GM18526 (cell line): ENCODE data around the gene KCNQ2.

Source experiments
- POLR2A ChIP-seq: IDR thresholded peaks from 3 replicates; pipeline ENCODE4 v1.6.1; 2011; ENCODE audit not compliant: insufficient read length; ENCODE audit errors: extremely low read depth

Gene KCNQ2

GRCh38 chr20:63486300-63486855, 13.9 kb upstream of the KCNQ2 start:
- TF ChIP-seq POLR2A: no peak

- TF ChIP-seq POLR2A: no peak
These were observed 12.4 kb upstream of the KCNQ2 start for GRCh38 chr20:63484651-63485403.

DNA sequence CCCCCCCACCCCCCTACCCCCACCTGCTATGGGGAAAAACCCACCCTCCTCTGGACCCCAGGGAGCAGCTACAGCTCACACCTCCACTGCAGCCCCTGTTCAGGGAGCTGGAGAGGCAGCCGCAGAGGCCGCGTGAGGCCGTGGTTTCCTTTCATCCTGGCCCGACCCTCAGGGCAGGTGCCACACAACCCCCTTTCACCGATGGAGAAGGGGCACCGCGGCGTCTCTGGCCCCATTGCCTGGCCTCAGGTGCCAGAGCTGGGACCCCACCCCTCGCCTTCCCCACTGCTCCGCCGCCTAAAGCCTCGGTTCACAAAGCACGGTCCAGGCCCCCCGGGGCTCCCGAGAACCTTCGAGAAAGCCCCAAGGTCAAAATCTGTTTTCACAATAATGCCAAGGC, 11.8 kb upstream of the KCNQ2 start:
- TF ChIP-seq POLR2A: no peak

DNA sequence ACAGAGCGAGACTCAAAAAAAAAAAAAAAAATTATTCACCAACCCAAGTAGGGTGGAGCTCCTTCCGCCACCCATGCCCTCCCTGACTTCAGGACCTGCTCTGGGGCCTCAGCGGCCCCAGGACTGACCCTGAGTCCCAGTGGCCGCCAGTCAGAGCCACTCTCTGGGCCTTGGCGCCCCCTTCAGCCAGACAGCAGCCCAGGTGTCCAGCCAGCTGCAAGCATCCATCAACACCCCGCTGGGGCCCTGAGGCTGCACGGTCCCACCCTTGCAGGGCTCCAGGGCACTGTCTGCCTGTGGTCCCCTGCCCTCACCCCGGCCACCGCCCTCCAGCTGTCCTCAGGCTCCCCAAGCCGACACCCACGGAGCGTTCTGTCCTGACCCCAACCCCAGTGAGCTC, 11.4 kb upstream of the KCNQ2 start:
- no peak for TF ChIP-seq POLR2A

DNA sequence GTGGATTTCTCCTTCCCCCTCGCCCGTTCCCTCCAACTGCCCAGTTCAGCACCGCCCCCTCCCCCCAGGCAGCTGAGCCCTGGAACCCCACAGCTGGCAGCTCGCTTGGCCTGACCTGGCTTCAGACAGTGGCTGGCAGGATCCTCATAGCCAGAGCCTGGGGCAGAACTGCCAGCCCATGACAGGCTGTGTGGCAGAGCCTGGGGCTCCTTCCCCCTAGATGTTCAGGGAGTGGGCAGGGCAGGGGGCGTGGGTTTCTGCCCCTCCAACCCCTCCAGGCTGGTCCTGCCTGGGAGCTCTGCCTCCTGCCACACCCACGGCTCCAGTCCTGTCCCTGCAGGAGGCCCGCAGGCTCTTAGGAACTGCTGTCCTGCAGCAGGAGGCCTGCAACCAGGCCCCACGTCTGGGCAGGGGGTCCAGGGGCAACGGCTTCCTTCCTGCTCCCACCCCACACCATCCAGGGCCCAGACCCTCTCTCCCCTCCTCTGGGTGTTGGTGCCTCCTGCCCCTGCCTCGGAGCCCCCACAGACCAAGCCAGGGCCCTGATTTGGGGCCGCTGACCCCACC, 9.6 kb upstream of the KCNQ2 start:
- no peak for TF ChIP-seq POLR2A

- no peak for TF ChIP-seq POLR2A
These were observed 9.0 kb upstream of the KCNQ2 start for GRCh38 chr20:63481503-63481902.

GRCh38 chr20:63478346-63479302, 6.2 kb upstream of the KCNQ2 start:
- TF ChIP-seq POLR2A: no peak

- TF ChIP-seq POLR2A: no peak
These were observed 5.5 kb upstream of the KCNQ2 start for GRCh38 chr20:63477944-63478343.

DNA sequence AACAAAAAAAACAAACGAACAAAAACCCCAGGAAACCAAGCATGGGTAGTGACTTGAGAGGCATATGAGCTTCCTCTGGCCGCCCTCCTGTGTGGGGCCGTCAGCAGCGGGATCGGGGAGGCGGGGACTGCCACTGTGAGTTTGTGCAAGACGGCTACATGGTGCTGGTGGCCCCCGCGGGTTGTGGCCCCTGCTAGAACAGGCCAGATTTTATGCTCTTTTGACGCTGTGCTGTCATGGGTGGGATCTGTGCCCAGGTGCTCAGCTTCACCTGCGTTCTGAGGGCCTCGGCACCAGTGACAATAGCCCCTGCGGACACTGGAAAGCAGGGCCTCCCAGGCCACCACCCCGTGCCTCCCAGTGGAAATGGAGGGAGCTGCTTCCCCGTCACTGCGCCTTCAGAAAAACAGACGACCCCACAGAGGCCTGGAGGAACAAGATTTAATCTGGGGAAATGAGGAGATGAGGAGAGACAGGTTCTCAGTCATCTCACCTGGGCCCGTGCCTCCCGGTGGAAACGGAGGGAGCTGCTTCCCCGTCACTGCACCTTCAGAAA, 4.7 kb upstream of the KCNQ2 start:
- no peak for TF ChIP-seq POLR2A

GRCh38 chr20:63475209-63475608, 2.8 kb upstream of the KCNQ2 start:
- TF ChIP-seq POLR2A: no peak

DNA sequence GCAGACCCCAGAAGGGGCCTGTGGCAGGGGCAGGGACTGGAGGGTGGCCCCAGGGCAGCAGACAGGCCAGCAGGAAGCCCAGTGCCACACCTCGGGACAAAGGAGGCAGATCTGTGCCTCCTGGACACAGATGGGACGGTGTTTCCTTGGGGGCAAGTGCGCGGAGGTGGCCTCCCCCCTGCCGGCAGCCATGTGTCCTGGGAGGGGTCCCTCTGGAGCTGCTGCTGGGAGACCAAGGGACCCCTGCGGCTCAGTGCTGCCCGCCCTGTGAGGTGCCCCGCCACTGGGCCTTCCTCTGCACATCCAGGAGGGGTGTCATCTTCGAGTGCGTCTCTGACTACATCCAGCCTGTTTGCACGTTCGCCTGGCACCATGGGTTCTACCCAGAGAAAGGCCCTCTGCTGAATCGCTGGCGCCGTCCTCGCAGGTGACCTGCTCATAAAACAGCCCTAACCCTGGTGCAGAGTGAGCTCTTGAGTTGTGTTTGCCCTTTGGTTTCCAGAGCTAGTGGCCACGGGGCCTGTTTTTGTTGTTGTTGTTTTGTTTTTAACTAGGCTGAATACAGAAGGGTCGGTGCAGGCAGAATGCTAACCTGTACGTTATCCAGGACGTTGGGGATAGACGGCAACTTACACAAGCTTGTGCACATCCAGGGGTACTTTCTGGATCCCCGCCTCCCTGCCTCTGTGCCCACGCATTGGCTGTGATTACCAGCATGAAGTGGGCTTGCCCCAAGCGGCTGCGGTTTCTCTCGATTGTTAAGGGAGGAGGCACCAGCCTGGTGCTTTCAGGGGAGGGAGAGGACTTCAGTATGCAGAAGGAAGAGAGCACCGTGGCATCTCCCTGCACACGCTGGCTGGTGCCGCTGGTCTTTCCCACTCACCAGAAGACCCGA, 1.3 kb upstream of the KCNQ2 start:
- TF ChIP-seq POLR2A: no peak

- no peak for TF ChIP-seq POLR2A
These were observed 471 bp upstream of the KCNQ2 start for GRCh38 chr20:63472862-63473390.

- TF ChIP-seq POLR2A: no peak
These were observed 806 bp downstream of the KCNQ2 start for GRCh38 chr20:63471717-63471980.

DNA sequence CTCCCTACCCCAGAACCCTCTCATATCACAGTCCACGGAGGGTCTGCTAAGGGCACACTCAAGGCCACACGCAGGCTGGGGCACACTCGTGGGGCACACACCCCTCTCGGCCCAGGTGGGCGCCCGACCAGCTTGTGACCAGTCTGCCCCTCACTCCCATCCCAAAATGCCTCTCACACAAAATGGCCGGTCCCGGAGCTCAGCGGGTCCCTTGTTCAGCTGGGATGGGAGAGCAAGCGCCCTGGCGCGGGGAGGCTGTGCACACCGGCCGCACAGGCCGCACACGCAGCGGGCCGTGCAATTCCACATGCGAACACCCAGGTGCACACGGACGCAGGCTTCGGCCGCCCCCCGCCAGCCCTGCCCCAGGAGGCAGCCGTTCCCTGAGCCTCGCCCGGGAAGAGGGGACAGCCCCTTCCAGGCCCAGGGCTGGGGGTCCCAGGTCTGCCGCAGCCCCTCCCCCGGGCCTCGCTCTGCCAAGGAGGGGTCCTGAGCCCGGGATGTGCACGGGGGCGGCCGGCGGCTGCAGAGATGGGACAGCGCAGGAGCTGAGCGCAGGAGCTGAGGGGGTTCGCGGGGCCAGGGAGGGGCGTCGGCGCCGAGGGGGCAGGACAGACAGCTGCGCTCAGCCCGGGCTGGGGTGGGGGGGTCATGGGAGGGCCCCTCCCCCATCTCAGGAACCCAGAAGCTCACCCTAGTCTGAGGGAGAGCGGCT, 1.3 kb downstream of the KCNQ2 start:
- no peak for TF ChIP-seq POLR2A
